ENCODE results near the gene PFKFB4. TPM values are rescaled to one million over a fixed set of nuclear protein-coding genes. Genes with fewer than 3 reads are reported as not detected.

Gene PFKFB4
- total RNA-seq, 3 donors from 2014 or later = 0.65 to 0.92 (median 0.78) TPM

DNA sequence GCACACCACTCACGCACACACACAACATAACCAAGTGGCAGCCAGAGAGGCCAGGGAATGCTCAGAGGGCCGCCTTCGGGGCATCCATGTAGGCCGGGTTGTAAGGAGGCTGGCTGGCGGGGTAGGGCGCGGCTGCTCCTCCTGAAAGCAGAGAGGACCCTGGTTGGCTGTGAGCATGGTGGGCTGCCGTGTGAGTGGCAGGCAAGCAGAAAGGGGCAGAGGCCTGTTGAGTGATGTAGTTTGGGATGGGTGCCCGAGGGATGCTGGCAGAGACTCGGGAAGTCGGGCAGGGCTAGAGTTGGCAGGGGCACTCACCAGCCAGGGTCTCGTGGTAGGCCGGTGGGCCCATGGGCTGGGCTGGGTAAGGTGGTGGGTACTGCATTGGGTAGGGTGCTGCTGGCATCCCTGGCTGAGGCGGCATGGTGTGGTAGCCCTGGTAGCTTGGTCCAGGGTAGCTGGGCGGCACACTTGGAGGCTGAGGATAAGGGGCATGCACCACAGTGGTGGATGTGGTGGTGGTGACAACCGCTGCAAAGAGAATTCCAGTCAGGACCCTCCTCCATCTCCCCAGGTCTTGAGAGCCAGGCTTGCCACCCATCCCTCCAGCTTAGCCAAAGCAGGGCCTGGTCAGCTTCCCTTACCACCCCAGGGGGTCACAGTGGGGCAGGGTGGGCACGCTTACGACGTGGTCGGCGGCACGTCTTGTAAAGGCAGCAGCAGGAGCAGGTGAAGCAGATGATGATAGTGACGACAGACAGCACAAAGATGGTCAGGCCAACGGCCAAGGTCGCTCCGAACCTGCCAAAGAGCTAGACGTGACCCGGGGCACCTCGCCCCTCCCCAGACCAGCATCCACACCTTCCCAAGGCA, 87.3 kb downstream of the PFKFB4 start:
- ATAC-seq (no peak), DNase-seq (no peak)
- peaks cover 22% of the 10 kb centered on the region for H3K36me3 Mint-ChIP-seq (ENCODE audit: insufficient read depth)
- peaks cover 63% of the 10 kb centered on the region for H3K4me1 Mint-ChIP-seq (ENCODE audit: low read depth)
- peak overlapping the region; percentile 54 for H3K4me3 Mint-ChIP-seq
- H3K27me3 Mint-ChIP-seq (ENCODE audit: low read depth) = no peaks in the 10 kb centered on the region
- H3K9me3 Mint-ChIP-seq = no peaks in the 10 kb centered on the region

DNA sequence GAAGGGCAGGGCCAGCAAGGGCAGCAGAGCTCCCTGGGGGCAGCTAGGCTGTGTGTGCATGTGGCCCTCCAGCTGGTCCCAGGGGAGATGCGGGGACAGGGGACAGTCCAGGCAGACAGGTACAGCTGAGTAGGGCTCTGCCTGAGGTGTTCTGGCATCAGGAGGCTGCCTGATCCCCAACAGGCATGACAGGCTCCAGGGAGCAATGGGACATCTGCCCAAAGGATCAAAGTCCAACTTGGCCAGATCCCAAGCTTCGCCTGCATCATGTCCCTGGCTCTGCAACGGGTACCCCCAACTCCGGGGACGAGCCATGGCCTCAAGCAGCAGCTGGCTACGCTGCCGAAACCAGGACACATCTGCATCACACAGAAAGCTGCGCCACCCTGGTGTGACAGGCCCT, 88.3 kb downstream of the PFKFB4 start:
- ATAC-seq = no peak
- H3K27me3 Mint-ChIP-seq (ENCODE audit: low read depth) = no peaks in the 10 kb centered on the region
- peaks cover 58% of the 10 kb centered on the region for H3K4me1 Mint-ChIP-seq (ENCODE audit: low read depth)
- peaks cover 22% of the 10 kb centered on the region for H3K36me3 Mint-ChIP-seq (ENCODE audit: insufficient read depth)
- H3K9me3 Mint-ChIP-seq = no peaks in the 10 kb centered on the region
- H3K4me3 Mint-ChIP-seq = peak overlapping the region; percentile 92
- no peak for DNase-seq

Other genes with a start within 250 kb of the PFKFB4 start
- not detected for gene SPINK8, start 223.1 kb downstream of the PFKFB4 start, total RNA-seq
- gene FBXW12, start 184.6 kb downstream of the PFKFB4 start, total RNA-seq = not detected
- gene PLXNB1, start 126.7 kb downstream of the PFKFB4 start, total RNA-seq = 1 to 10 TPM; 6.0 to 7.2 (median 6.8) TPM
- gene CCDC51, start 116.7 kb downstream of the PFKFB4 start, total RNA-seq = 10 to 100 TPM; 21.7 to 29.4 (median 24.7) TPM
- gene TMA7, start 116.5 kb downstream of the PFKFB4 start, total RNA-seq = 100 to 1,000 TPM; 306 to 337 (median 326) TPM
- gene ATRIP, start 110.1 kb downstream of the PFKFB4 start, total RNA-seq = 10 to 100 TPM; 17.3 to 17.6 (median 17.5) TPM
- 10 to 100 TPM; 59.9 to 88.8 (median 62.7) TPM for gene SHISA5, start 52.6 kb downstream of the PFKFB4 start, total RNA-seq
- under 1 TPM in 1 of 3 donors, not detected in 2; 0.13 TPM for gene UCN2, start 7.0 kb upstream of the PFKFB4 start, total RNA-seq
- under 1 TPM; 0.38 to 0.53 (median 0.40) TPM for gene COL7A1, start 38.5 kb upstream of the PFKFB4 start, total RNA-seq
- gene UQCRC1, start 52.8 kb upstream of the PFKFB4 start, total RNA-seq = 100 to 1,000 TPM; 178 to 200 (median 193) TPM
- gene TMEM89, start 65.0 kb upstream of the PFKFB4 start, total RNA-seq = not detected
- 10 to 100 TPM; 14.4 to 17.5 (median 17.2) TPM for gene SLC26A6, start 78.7 kb upstream of the PFKFB4 start, total RNA-seq
- 10 to 100 TPM; 11.0 to 15.0 (median 12.3) TPM for gene CELSR3, start 106.1 kb upstream of the PFKFB4 start, total RNA-seq
- 10 to 100 TPM; 21.3 to 24.3 (median 22.0) TPM for gene NCKIPSD, start 129.1 kb upstream of the PFKFB4 start, total RNA-seq
- 10 to 100 TPM; 39.9 to 45.9 (median 45.8) TPM for gene IP6K2, start 160.4 kb upstream of the PFKFB4 start, total RNA-seq

All from activated T-cell treated with anti-CD3 and anti-CD28 coated beads, Interleukin-2, amount 50 U/mL, for 4 hours (primary cell).